HepG2 (cell line): ENCODE data around the gene ST3GAL5. TPM values are rescaled to one million over a fixed set of nuclear protein-coding genes. Genes with fewer than 3 reads are reported as not detected.

Experiments used
- ATAC-seq: fragments of 200-7000 bp; cut with Tn5 transposase; 3 replicates; pipeline ENCODE4 v1.9.1; 2020; ENCODE audit warnings: mild to moderate bottlenecking, moderate library complexity
- BruUV-seq: library from RNA; stranded (reverse); fragments of 400-500 nt; replicated peaks from 2 replicates; lab custom pipeline; 2021; lab: Mats Ljungman, UMichigan
- CTCF ChIA-PET: fragments of 300-600 bp; formaldehyde crosslinking; extraction: SDS; loops from one replicate; lab custom pipeline; 2021; ENCODE audit warnings: low total read pairs, inconsistent platforms, low intra/inter-chr PET ratio; lab: Yijun Ruan, JAX
- POLR2A ChIA-PET: fragments of 350-600 bp; sonication (Branson Sonifier 250); formaldehyde crosslinking; loops from one replicate; lab custom pipeline; 2020; ENCODE audit warnings: antibody characterized with exemption, inconsistent platforms; lab: Yijun Ruan, JAX
- DNase-seq: peaks from one replicate; pipeline ENCODE4 v3.0.0-alpha.2; 2015; ENCODE audit warnings: low spot score
- FAIRE-seq: peaks from 3 replicates; lab custom pipeline; 2011; peaks lifted over from hg19 to GRCh38; lab: Jason Lieb, UNC
- H2AFZ ChIP-seq: one replicate; pipeline ENCODE4 v1.6.1; 2011; ENCODE audit warnings: low read length, inconsistent platforms
- H3K27ac ChIP-seq: fragments of 300-600 bp; 3 replicates; pipeline ENCODE4 v1.8.0; 2011; ENCODE audit warnings: mixed run types, mild to moderate bottlenecking, mixed read lengths, low read length, inconsistent platforms; ENCODE audit not compliant: insufficient read depth; ENCODE audit errors: extremely low read length
- H3K27me3 ChIP-seq, 2 experiments: fragments of 200-600 bp in 1 of 2; 2 replicates in 1 of 2; 3 replicates in 1 of 2; pipeline versions ENCODE4 v1.6.0 to v1.8.0; 2011; ENCODE audit warnings: low read length in 2 of 2, mild to moderate bottlenecking in 2 of 2, moderate library complexity in 2 of 2, inconsistent platforms in 1 of 2; ENCODE audit not compliant: insufficient read depth in 2 of 2, control insufficient read depth in 1 of 2
- H3K36me3 ChIP-seq, 2 experiments: fragments of 200-600 bp in 1 of 2; replicated peaks in 1 of 2; 2 replicates in 1 of 2; 3 replicates in 1 of 2; pipeline versions ENCODE4 v1.5.1 to v1.8.0; 2011; ENCODE audit warnings: low read length in 2 of 2, inconsistent platforms in 1 of 2; ENCODE audit not compliant: insufficient read depth in 2 of 2, control insufficient read depth in 1 of 2
- H3K4me1 ChIP-seq: 2 replicates; pipeline ENCODE4 v1.5.1; 2012; ENCODE audit warnings: low read length, inconsistent platforms; ENCODE audit not compliant: insufficient read depth
- H3K4me2 ChIP-seq: 2 replicates; pipeline ENCODE4 v1.6.0; 2011; ENCODE audit warnings: low read depth, low read length, inconsistent platforms
- H3K4me3 ChIP-seq, 3 experiments: fragments of 200-600 bp in 1 of 3; sonication (generic), shearing (Covaris generic) in 1 of 3; replicated peaks in 1 of 3; 2 replicates each; pipeline ENCODE4 v1.5.1; 2011 to 2016; ENCODE audit warnings: low read length in 3 of 3, inconsistent platforms in 2 of 3, low read depth in 2 of 3, mild to moderate bottlenecking in 2 of 3, control low read depth in 1 of 3, mixed read lengths in 1 of 3; ENCODE audit not compliant: insufficient read depth in 1 of 3
- H3K79me2 ChIP-seq: one replicate; pipeline ENCODE4 v1.6.1; 2011; ENCODE audit warnings: low read length, inconsistent platforms; ENCODE audit not compliant: insufficient read depth
- H3K9ac ChIP-seq: 2 replicates; pipeline ENCODE4 v1.6.0; 2011; ENCODE audit warnings: mild to moderate bottlenecking, low read depth, low read length, inconsistent platforms; ENCODE audit not compliant: insufficient read depth
- H3K9me3 ChIP-seq: 2 replicates; pipeline ENCODE4 v1.5.1; 2012; ENCODE audit warnings: mild to moderate bottlenecking, low read length
- H4K20me1 ChIP-seq: 2 replicates; pipeline ENCODE4 v1.6.0; 2011; ENCODE audit warnings: inconsistent platforms, mild to moderate bottlenecking, low read length, moderate library complexity; ENCODE audit not compliant: insufficient read depth
- E2F2 ChIP-seq: sonication (generic); formaldehyde crosslinking; IDR thresholded peaks from 2 replicates; pipeline ENCODE4 v1.4.0; 2020; ENCODE audit warnings: missing genetic modification reagents, borderline replicate concordance
- KDM5B ChIP-seq: sonication (generic); formaldehyde crosslinking; IDR thresholded peaks from 2 replicates; pipeline ENCODE4 v1.4.0; 2020; ENCODE audit warnings: missing genetic modification reagents, mild to moderate bottlenecking, borderline replicate concordance
- RNF2 ChIP-seq: fragments of 450-650 bp; conservative IDR thresholded peaks from 2 replicates; pipeline ENCODE4 v1.6.1; 2016; ENCODE audit warnings: low read depth
- ZNF10 ChIP-seq: sonication (generic); formaldehyde crosslinking; IDR thresholded peaks from 2 replicates; pipeline ENCODE4 v1.4.0; 2020; ENCODE audit warnings: mild to moderate bottlenecking, low read depth, missing genetic modification reagents, borderline replicate concordance
- ZNF496 ChIP-seq: sonication (generic); formaldehyde crosslinking; IDR thresholded peaks from 2 replicates; pipeline ENCODE4 v1.8.1; 2023; ENCODE audit warnings: mild to moderate bottlenecking, moderate library complexity, missing genetic modification reagents; ENCODE audit not compliant: insufficient replicate concordance
- ZNF597 ChIP-seq: sonication (generic); formaldehyde crosslinking; IDR thresholded peaks from 2 replicates; pipeline ENCODE4 v1.5.0; 2020; ENCODE audit warnings: missing genetic modification reagents
- WGBS: methylation state at CpG from one replicate; pipeline ENCODE4 v1.1.6; 2017; ENCODE audit warnings: low lambda C conversion rate; 5-methylcytosine and 5-hydroxymethylcytosine counted together
- in situ Hi-C: cut with HindIII; loops from 2 replicates; pipeline ENCODE4 v1.10.0; 2017; ENCODE audit warnings: low pct_unique_long_range_greater_than_20kb; ENCODE audit not compliant: extremely low pct_ligation_motif_present
- intact Hi-C: fragments of 100-400 bp; cut with micrococcal nuclease; formaldehyde crosslinking; loops from one replicate; pipeline ENCODE4 v1.10.0; 2022; ENCODE audit not compliant: unreplicated experiment
- polyA plus RNA-seq, 8 experiments: library from polyadenylated mRNA; depleted of rRNA in 3 of 8; stranded (reverse) in 7 of 8; unstranded in 1 of 8; fragments of >200 nt; fragmentation: Illumina TruSeq in 4 of 8; extraction: Trizol in 4 of 8; gene quantifications; 2 replicates each; pipeline versions ENCODE4 v1.2.1 to v1.2.3, GENCODE V29; 2011 to 2016; ENCODE audit warnings: low read depth in 4 of 8, missing spikeins in 1 of 8, mixed read lengths in 1 of 8; ENCODE audit not compliant: insufficient read depth in 1 of 8
- total RNA-seq, 5 experiments: library from RNA; depleted of rRNA; stranded (reverse); fragments of >200 nt; fragmentation: Illumina TruSeq; extraction: Trizol; gene quantifications; 2 replicates each; pipeline ENCODE4 v1.2.3, GENCODE V29; 2016; ENCODE audit warnings: low read depth in 1 of 5

The ST3GAL5 gene
- total and polyA plus RNA-seq, 2 of the 13 experiments (the other 11 are each of a cell fraction or from before 2014, with no cell fraction given), result 1.3 to 2.0 TPM

- 6% methylated on average over 6 of the region's 6 CpGs for WGBS
- H3K27me3 ChIP-seq, result peaks cover 6 to 19% of the 10 kb centered on the region in 2 experiments; a peak in 3 of 5 replicates
- BruUV-seq, result no TSS peak
- H3K4me1 ChIP-seq, result no peaks in the 10 kb centered on the region
- in situ Hi-C loops (no loop called here), intact Hi-C loops (no loop called here)
- no peaks in the 10 kb centered on the region for H3K9me3 ChIP-seq
- ChIA-PET POLR2A (no interaction called here), CTCF (no interaction called here)
- ATAC-seq (no peak), FAIRE-seq (no peak), DNase-seq (no peak)
- H3K4me2 ChIP-seq, result no peak overlapping the region
- H3K9ac ChIP-seq, result no peak overlapping the region
- H3K4me3 ChIP-seq, result no peak overlapping the region
- H3K27ac ChIP-seq, result no peak overlapping the region
- H3K79me2 ChIP-seq, result no peaks in the 10 kb centered on the region
- H4K20me1 ChIP-seq, result no peaks in the 10 kb centered on the region
- H2AFZ ChIP-seq, result no peak overlapping the region
- TF ChIP-seq ZNF496 (CRISPR knock-in tag) (no peak), ZNF597 (CRISPR knock-in tag) (no peak)
- no peaks in the 10 kb centered on the region for H3K36me3 ChIP-seq
Observed at GRCh38 chr2:85819811-85820510, 68.8 kb downstream of the ST3GAL5 start.

- peaks cover 2 to 20% of the 10 kb centered on the region in 2 experiments; a peak in 2 of 5 replicates for H3K27me3 ChIP-seq
- H3K4me3 ChIP-seq, result no peak overlapping the region
- FAIRE-seq, result no peak
- BruUV-seq, result no TSS peak
- H3K9ac ChIP-seq, result no peak overlapping the region
- no peak for TF ChIP-seq ZNF10 (CRISPR knock-in tag)
- no peak for TF ChIP-seq KDM5B (CRISPR knock-in tag)
- TF ChIP-seq RNF2, result no peak
- TF ChIP-seq E2F2 (CRISPR knock-in tag), result no peak
- no peaks in the 10 kb centered on the region for H3K79me2 ChIP-seq
- no peaks in the 10 kb centered on the region for H3K36me3 ChIP-seq
- intact Hi-C loops, result loop anchor here (1.0 kb wide), 2 partner anchors 65 to 86 kb away; no protein-coding TSS in a partner anchor
- 7% methylated on average over 10 of the region's 10 CpGs for WGBS
- H3K4me2 ChIP-seq, result no peak overlapping the region
- H2AFZ ChIP-seq, result no peak overlapping the region
- no peaks in the 10 kb centered on the region for H3K9me3 ChIP-seq
- ChIA-PET CTCF (interaction anchor here (0.8 to 7.3 kb wide), 7 partner anchors 18 to 135 kb away, joined by 3 to 107 read pairs (median 4); no protein-coding TSS in a partner anchor), POLR2A (no interaction called here)
- no peak for ATAC-seq
- H3K4me1 ChIP-seq, result peaks cover 24% of the 10 kb centered on the region
- DNase-seq, result no peak
- no peaks in the 10 kb centered on the region for H4K20me1 ChIP-seq
- no peak overlapping the region for H3K27ac ChIP-seq
- in situ Hi-C loops, result loop anchor here (5.0 kb wide), 2 partner anchors 63 to 88 kb away; partner anchors contain the start of gene ATOH8
Observed at GRCh38 chr2:85814802-85815550, 73.8 kb downstream of the ST3GAL5 start.
